Stimulated activated CD8-positive, alpha-beta memory T cell treated with anti-CD3 and anti-CD28 coated beads, Interleukin-12 subunit alpha, Interleukin-12 subunit beta, amount 100 ng/mL, for 24 hours (primary cell): ENCODE measurements around the gene CAMK2N2.

ENCODE experiments used
- DNase-seq: peaks from one replicate; pipeline ENCODE4 v3.0.0-alpha.2; 2020; ENCODE audit errors: extremely low read depth

Gene CAMK2N2

GRCh38 chr3:184240384-184241140 lies 20.8 kb downstream of the CAMK2N2 start:
- DNase-seq: no peak

DNA sequence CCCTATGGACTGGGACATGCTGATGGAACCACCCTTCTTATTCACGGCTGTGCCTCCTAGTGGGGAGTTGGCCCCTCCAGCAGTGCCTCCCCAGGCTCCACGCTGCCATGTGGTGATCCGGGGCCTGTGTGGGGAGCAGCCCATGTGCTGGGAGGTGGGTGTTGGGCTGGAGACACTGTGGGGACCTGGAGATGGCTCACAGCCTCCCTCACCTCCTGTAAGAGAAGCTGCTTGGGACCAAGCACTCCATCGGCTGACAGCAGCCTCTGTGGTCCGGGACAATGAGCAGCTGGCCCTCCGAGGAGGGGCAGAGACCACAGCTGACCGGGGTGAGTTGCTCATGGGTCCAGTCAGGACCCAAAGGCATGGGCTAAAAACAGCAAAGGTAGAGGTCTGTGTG lies 21.6 kb downstream of the CAMK2N2 start:
- DNase-seq: no peak

- DNase-seq: no peak
Measured at GRCh38 chr3:184239221-184239620, 22.1 kb downstream of the CAMK2N2 start.

DNA sequence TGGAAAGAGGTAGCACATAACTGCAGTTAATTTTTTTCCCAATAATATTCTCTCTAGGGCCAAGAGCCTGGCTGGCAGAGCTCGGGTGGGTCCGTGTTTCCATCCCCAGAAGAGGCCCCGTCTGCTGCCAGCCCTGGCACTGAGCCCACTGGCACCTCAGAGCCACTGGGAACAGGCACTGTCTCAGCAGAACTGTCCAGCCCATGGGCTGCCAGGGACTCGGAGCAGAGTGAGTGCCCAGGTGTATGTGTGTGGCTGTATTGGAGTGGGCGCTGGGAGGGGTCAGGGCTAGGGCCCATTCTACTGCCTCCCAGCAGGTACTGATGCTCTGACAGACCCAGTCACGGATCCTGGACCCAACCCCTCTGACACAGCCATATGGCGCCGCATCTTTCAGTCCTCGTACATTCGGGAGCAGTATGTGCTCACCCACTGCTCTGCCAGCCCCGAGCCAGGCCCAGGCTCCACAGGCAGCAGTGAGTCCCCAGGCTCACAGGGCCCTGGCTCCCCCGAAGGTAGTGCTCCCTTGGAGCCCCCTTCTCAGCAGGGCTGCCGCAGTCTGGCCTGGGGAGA lies 23.0 kb downstream of the CAMK2N2 start:
- DNase-seq: no peak

GRCh38 chr3:184237807-184238206 lies 23.5 kb downstream of the CAMK2N2 start:
- no peak for DNase-seq

GRCh38 chr3:184237211-184237610 lies 24.1 kb downstream of the CAMK2N2 start:
- DNase-seq: no peak

DNA sequence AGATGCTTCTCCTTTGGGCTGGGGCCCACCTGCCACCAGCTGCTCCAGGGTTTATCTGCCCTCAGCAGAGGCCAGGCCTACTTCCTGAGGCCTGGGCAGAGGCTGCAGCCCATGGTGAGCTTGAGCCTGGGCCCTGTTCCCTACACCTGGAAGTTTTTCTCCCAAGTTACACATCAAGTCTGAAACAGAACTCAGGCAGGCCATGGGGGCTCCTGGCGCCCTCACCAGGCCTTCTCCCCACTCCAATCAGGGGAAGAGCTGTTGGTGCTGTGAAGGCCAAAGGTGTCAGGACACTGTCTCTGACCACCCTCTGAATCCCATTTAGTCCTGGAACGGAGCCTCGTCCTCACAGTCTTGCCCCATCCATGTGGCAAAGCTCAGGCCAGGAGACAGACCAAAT lies 24.7 kb downstream of the CAMK2N2 start:
- no peak for DNase-seq

DNA sequence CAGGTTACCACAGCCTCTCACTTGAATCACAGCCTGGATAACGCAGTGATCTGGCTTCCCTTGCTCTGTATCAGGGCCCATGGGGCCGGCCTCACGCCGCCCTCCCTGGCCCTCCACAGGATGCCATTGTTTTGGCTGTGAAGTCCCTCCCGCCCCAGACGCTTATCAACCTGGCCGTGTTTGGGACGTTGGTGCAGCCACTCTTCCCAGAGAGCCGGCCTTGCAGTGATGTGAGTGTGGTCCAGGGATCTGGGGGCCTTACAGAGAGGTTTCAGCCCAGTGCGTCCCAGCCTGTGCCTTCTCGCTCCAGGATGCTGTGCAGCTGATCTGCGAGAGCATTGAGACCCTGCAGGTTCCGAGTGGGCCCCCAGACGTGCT lies 25.3 kb downstream of the CAMK2N2 start:
- no peak for DNase-seq

DNA sequence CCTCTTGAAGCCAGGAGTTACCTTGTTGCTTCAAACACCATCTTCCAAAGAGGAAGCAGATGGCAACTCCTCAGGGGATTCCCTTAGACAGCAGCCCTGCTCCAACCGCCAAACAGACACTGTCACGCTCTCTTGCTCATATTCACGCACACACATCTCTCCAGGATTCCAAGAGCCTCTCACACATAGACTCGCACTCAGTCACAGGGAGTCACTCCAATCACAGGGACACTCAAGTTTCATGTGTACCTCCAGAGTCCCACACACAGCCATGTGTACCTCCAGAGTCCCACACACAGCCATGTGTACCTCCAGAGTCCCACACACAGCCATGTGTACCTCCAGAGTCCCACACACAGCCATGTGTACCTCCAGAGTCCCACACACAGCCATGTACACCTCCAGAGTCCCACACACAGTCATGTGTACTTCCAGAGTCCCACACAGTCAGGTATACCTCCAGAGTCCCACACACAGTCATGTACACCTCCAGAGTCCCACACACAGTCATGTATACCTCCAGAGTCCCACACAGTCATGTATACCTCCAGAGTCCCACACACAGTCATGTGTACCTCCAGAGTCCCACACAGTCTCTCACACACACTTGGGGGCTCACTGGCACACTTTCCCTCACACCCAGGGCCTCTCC lies 25.8 kb downstream of the CAMK2N2 start:
- DNase-seq: no peak

- DNase-seq: no peak
Measured at GRCh38 chr3:184234671-184235380, 26.5 kb downstream of the CAMK2N2 start.

DNA sequence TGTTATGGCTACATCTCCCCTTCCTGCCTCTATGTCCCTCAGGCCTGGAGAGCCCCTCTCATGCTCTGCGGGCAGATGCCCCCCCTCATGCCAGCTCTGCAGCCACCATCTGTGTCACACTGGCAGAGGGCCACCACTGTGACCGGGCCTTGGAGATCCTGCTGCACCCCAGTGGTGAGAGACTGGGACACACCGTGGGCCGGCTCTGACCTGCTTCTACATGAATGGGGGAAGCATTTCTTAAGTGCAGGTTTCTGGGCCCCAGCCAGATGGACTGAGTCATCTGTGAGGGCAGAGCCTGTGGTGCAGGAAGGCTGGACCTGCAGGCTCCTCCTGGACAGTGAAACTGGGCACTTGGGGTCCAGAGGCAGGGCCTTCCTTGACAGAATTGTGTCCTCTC lies 27.1 kb downstream of the CAMK2N2 start:
- DNase-seq: no peak

GRCh38 chr3:184233127-184233843 lies 28.1 kb downstream of the CAMK2N2 start:
- no peak for DNase-seq

DNA sequence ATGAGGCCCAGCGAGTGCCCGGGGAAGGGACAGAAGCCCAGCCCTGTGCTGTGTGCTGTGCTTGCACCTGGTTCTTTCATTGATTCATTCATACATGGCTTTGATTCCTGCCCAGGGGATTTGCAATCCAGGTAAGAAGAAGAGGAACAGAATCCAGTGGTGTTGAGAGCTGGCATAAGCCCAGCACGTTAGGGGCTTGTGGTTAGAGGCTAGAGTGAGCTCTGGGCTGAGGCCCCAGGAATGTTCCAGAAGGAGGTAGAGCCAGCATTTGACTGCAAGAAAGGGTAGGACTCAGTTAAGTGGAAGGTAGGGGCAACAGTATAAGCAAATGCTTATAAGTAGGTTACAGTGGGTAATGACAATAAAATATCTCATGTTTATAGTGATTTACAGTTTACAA lies 29.7 kb downstream of the CAMK2N2 start:
- no peak for DNase-seq

DNA sequence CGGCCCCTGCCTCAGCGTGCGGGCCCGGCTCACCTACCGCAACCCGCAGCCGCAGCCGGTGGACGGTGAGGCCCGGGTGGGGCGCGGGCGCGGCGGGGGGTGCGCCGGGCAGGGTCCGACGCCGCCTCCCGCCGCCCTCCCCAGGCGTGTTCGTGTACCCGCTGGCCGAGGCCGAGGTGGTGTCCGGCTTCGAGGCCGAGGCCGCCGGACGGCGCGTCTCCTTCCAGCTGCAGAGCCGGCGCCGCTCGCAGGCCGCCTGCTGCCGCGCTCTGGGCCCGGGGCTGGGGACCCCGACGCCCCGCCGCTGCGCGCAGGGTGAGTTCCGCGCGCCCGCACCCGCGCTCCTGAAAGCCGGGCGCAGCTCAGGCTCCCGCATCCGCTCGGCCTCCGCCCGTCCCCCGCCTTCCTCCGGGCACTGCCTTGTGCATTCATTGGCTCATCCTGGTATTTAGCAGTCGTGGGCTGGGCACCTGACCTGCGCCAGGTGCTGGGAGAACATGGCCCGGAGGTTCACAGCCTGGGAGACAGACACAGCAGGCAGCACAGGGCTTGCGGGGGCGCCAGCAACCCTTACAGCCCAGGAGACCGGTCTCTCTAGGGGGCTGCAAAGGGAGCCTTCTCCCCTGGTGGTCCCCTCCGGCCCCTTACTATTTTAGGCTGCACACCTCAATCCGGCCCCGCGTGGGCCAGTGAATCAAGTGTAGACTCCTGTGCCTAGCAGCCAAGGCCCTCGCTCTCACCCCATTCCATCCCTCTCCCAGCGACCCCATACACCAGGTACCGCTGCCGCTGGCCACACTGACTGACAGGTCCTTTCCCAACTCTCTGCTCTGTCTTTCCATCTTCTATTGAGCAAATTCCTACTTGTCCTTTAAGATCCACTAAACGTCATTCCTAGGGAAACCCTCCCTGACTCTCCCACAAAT lies 30.5 kb downstream of the CAMK2N2 start:
- DNase-seq: no peak

DNA sequence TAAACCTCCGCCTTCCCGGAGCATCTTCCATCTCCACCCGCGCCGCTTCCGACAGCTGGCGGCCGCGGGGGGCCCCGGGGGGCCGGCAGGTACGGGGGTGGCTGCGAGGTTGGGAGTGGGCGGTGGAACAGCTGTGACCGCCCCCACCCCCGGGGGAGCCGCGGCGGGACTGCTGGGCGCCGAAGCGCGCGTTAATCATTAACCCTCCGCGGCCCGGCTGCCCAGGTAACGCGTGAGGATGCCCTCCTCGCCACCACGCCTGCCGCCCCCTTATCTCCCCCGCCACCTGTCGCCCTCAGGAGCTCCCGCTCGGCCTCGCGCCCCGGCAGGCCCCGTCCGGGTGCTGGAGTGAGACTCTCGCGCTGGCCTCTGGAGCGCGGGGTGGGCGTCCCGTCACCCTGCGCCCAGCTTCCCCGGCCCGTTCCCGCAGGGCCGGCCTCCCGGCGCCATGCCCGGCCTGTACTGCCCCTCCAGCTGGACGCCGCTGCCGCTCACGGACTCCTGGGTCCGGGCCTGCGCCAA lies 31.2 kb downstream of the CAMK2N2 start:
- DNase-seq: no peak

- peak; percentile 40 for DNase-seq
Measured at GRCh38 chr3:184229394-184230080, 31.8 kb downstream of the CAMK2N2 start, which contains the start of gene VWA5B2. VWA5B2 (plus strand) TSS chr3:184229585; CDS start chr3:184230529, 944 bp downstream.

- no peak for DNase-seq
Measured at GRCh38 chr3:184228376-184229137, 32.8 kb downstream of the CAMK2N2 start.

- no peak for DNase-seq
Measured at GRCh38 chr3:184227481-184227935, 33.8 kb downstream of the CAMK2N2 start.

DNA sequence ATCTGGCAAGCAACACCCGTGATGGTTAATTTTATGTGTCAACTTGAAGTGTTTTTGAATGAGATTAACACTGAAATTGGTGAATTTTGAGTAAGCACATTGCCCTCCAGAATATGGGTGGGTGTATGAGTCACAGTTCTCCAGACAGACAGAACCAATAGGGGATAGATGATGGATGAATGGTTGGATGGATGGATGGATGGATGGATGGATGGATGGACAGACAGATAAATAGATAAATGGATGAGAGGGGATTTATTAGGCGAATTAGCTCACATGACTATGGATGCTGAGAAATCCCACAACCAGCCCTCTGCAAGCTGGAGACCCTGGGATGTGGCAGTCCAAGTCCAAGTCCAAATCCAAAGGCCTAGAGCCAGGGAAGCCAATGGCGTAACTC lies 37.4 kb downstream of the CAMK2N2 start:
- no peak for DNase-seq
